Measurements from ENCODE around the gene NUDT14.

The NUDT14 gene

DNA sequence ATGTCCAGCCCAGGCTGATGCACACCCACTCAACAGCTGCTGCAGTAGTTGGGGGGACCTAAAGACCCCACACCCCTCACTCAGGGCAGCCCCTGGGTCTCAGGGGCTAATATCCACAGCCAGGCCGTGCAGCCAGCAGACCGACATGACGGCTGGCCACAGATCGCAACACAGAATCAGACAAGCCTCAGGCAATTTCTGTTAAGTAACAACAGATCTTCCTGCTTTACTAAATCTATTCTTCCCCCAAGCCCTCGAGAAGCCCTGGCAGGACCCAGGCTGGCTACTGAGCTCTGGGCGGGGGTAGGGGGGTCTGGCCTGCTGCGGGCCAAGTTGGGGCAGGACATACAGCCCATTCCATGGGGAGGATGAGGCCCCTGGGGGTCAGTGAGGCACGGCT is 28.0 kb upstream of the NUDT14 start:
- CTCF ChIA-PET, result interaction anchor here (2.4 kb wide), 1 partner anchor 143 kb away, joined by 9 read pairs; no protein-coding TSS in a partner anchor
- POLR2A ChIA-PET, result no interaction called here

GRCh38 chr14:105208738-105209075 is 27.6 kb upstream of the NUDT14 start:
- H3K36me3 ChIP-seq (ENCODE audit: control insufficient read depth in 2 of 2, insufficient read depth in 1 of 2, low read length in 2 of 2), result peaks cover 0 to 27% of the 10 kb centered on the region in 2 experiments; a peak in 1 of 3 replicates
- ChIA-PET POLR2A (no interaction called here), CTCF (interaction anchor here (2.4 kb wide), 1 partner anchor 143 kb away, joined by 9 read pairs; no protein-coding TSS in a partner anchor)
- no peaks in the 10 kb centered on the region for H3K9me3 ChIP-seq (ENCODE audit: control insufficient read depth, insufficient read depth, low read depth, low read length)
- no peaks in the 10 kb centered on the region for H3K4me1 ChIP-seq (ENCODE audit: control insufficient read depth, insufficient read depth, low read length)
- no peak overlapping the region for H3K4me3 ChIP-seq (ENCODE audit: low read depth, low read length)
- TF ChIP-seq ZNF211 (tag by site-specific recombination; IDR thresholded peaks at IDR 0.05; ENCODE audit: low read depth) (no peak), GFI1B (tag by site-specific recombination; IDR thresholded peaks at IDR 0.05) (no peak), ZNF311 (tag by site-specific recombination; IDR thresholded peaks at IDR 0.05; ENCODE audit: borderline replicate concordance) (no peak), ZBTB49 (tag by site-specific recombination; IDR thresholded peaks at IDR 0.05; ENCODE audit: low read depth) (no peak), HOXC10 (CRISPR knock-in tag; IDR thresholded peaks at IDR 0.05) (no peak), SP7 (tag by site-specific recombination; IDR thresholded peaks at IDR 0.05) (no peak), SALL2 (tag by site-specific recombination; IDR thresholded peaks at IDR 0.05; ENCODE audit: borderline replicate concordance) (no peak), ZNF416 (tag by site-specific recombination; IDR thresholded peaks at IDR 0.05) (no peak), ZBTB20 (tag by site-specific recombination; IDR thresholded peaks at IDR 0.05) (no peak), ZNF140 (tag by site-specific recombination; IDR thresholded peaks at IDR 0.05) (no peak), ZNF677 (tag by site-specific recombination; IDR thresholded peaks at IDR 0.05) (no peak)
- TF ChIP-seq, protein P1, sequence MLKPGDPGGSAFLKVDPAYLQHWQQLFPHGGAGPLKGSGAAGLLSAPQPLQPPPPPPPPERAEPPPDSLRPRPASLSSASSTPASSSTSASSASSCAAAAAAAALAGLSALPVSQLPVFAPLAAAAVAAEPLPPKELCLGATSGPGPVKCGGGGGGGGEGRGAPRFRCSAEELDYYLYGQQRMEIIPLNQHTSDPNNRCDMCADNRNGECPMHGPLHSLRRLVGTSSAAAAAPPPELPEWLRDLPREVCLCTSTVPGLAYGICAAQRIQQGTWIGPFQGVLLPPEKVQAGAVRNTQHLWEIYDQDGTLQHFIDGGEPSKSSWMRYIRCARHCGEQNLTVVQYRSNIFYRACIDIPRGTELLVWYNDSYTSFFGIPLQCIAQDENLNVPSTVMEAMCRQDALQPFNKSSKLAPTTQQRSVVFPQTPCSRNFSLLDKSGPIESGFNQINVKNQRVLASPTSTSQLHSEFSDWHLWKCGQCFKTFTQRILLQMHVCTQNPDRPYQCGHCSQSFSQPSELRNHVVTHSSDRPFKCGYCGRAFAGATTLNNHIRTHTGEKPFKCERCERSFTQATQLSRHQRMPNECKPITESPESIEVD (tag by site-specific recombination; IDR thresholded peaks at IDR 0.05), result no peak
- H3K27ac ChIP-seq (ENCODE audit: extremely low read depth, low read depth, low read length), result no peak overlapping the region

More for the DNA sequence above, 28.0 kb upstream of the NUDT14 start:
- Histone ChIP-seq H3K36me3 (ENCODE audit: control insufficient read depth in 2 of 2, insufficient read depth in 1 of 2, low read length in 2 of 2) (peaks cover 0 to 29% of the 10 kb centered on the region in 2 experiments; a peak in 1 of 3 replicates), H3K27ac (ENCODE audit: extremely low read depth, low read depth, low read length) (no peak overlapping the region), H3K4me3 (ENCODE audit: low read depth, low read length) (no peak overlapping the region), H3K4me1 (ENCODE audit: control insufficient read depth, insufficient read depth, low read length) (no peaks in the 10 kb centered on the region), H3K9me3 (ENCODE audit: control insufficient read depth, insufficient read depth, low read depth, low read length) (no peaks in the 10 kb centered on the region)
- TF ChIP-seq PRDM1 (tag by site-specific recombination; IDR thresholded peaks at IDR 0.05) (no peak), KLF7 (tag by site-specific recombination; IDR thresholded peaks at IDR 0.05; ENCODE audit: borderline replicate concordance) (no peak), ZNF248 (tag by site-specific recombination; IDR thresholded peaks at IDR 0.05) (no peak), ZNF747 (tag by site-specific recombination; IDR thresholded peaks at IDR 0.05) (no peak), ZNF791 (tag by site-specific recombination; IDR thresholded peaks at IDR 0.05) (no peak), TCF7L2 (IDR thresholded peaks at IDR 0.05; ENCODE audit: borderline replicate concordance, low read depth, low read length) (no peak), ZNF510 (tag by site-specific recombination; IDR thresholded peaks at IDR 0.05; ENCODE audit: insufficient replicate concordance) (no peak), ZNF677 (tag by site-specific recombination; IDR thresholded peaks at IDR 0.05) (no peak), ZXDB (tag by site-specific recombination; IDR thresholded peaks at IDR 0.05) (no peak), ZNF843 (tag by site-specific recombination; IDR thresholded peaks at IDR 0.05) (no peak)

All from HEK293 (cell line).